H9 (cell line): ENCODE results near the gene TYK2. TPM values are rescaled to one million over a fixed set of nuclear protein-coding genes. Genes with fewer than 3 reads are reported as not detected.

ENCODE experiments used
- DNase-seq: peaks from one replicate; pipeline ENCODE4 v3.0.0-alpha.2; 2017
- H2AFZ ChIP-seq: one replicate; pipeline ENCODE4 v1.6.1; 2013; ENCODE audit warnings: mild to moderate bottlenecking, low read length, control low read depth, moderate library complexity
- H2AK5ac ChIP-seq: 2 replicates; pipeline ENCODE4 v1.6.1; 2013; ENCODE audit warnings: low read length, control low read depth, mixed read lengths; ENCODE audit not compliant: insufficient read length
- H2BK120ac ChIP-seq: one replicate; pipeline ENCODE4 v1.6.1; 2013; ENCODE audit warnings: low read depth, mild to moderate bottlenecking, low read length, control low read depth, inconsistent platforms; ENCODE audit not compliant: poor library complexity, severe bottlenecking
- H2BK12ac ChIP-seq: 2 replicates; pipeline ENCODE4 v1.6.1; 2013; ENCODE audit warnings: low read length, control low read depth, mixed read lengths, low read depth; ENCODE audit not compliant: insufficient read length
- H2BK15ac ChIP-seq: 2 replicates; pipeline ENCODE4 v1.6.1; 2013; ENCODE audit warnings: low read depth, low read length, control low read depth
- H2BK20ac ChIP-seq: one replicate; pipeline ENCODE4 v1.6.1; 2013; ENCODE audit warnings: low read depth, mild to moderate bottlenecking, low read length, control low read depth, inconsistent platforms; ENCODE audit not compliant: poor library complexity, severe bottlenecking
- H2BK5ac ChIP-seq: 2 replicates; pipeline ENCODE4 v1.6.1; 2013; ENCODE audit warnings: low read length, control low read depth, mixed read lengths; ENCODE audit not compliant: insufficient read length
- H3K14ac ChIP-seq: 2 replicates; pipeline ENCODE4 v1.6.1; 2013; ENCODE audit warnings: low read length, control low read depth; ENCODE audit not compliant: insufficient read depth
- H3K18ac ChIP-seq: 2 replicates; pipeline ENCODE4 v1.6.1; 2013; ENCODE audit warnings: low read depth, mild to moderate bottlenecking, mixed read lengths, low read length, control low read depth; ENCODE audit not compliant: insufficient read length
- H3K23ac ChIP-seq: 2 replicates; pipeline ENCODE4 v1.6.1; 2013; ENCODE audit warnings: low read length, control low read depth, mixed read lengths, low read depth; ENCODE audit not compliant: insufficient read length
- H3K23me2 ChIP-seq: 2 replicates; pipeline ENCODE4 v1.6.1; 2013; ENCODE audit warnings: low read depth, mild to moderate bottlenecking, mixed read lengths, low read length, control low read depth; ENCODE audit not compliant: insufficient read length, poor library complexity, severe bottlenecking
- H3K27ac ChIP-seq: 2 replicates; pipeline ENCODE4 v1.5.1; 2013; ENCODE audit warnings: low read length, control low read depth, mixed read lengths, low read depth; ENCODE audit not compliant: insufficient read length
- H3K27me3 ChIP-seq: 2 replicates; pipeline ENCODE4 v1.6.1; 2013; ENCODE audit warnings: low read length, control low read depth, inconsistent platforms; ENCODE audit not compliant: insufficient read depth
- H3K4ac ChIP-seq: 2 replicates; pipeline ENCODE4 v1.6.1; 2013; ENCODE audit warnings: low read depth, mild to moderate bottlenecking, control low read depth, inconsistent platforms, low read length, moderate library complexity
- H3K4me1 ChIP-seq: 2 replicates; pipeline ENCODE4 v1.6.1; 2013; ENCODE audit warnings: low read length, control low read depth, inconsistent platforms; ENCODE audit not compliant: insufficient read depth
- H3K4me2 ChIP-seq: 2 replicates; pipeline ENCODE4 v1.6.1; 2013; ENCODE audit warnings: low read length, control low read depth, mixed read lengths; ENCODE audit not compliant: insufficient read length, insufficient read depth
- H3K56ac ChIP-seq: 2 replicates; pipeline ENCODE4 v1.6.1; 2013; ENCODE audit warnings: low read depth, mild to moderate bottlenecking, mixed read lengths, low read length, control low read depth; ENCODE audit not compliant: insufficient read length
- H3K79me1 ChIP-seq: 2 replicates; pipeline ENCODE4 v1.6.1; 2013; ENCODE audit warnings: low read depth, mild to moderate bottlenecking, moderate library complexity, low read length, control low read depth, inconsistent platforms; ENCODE audit not compliant: insufficient read depth, poor library complexity, severe bottlenecking
- H3K79me2 ChIP-seq: 2 replicates; pipeline ENCODE4 v1.6.1; 2013; ENCODE audit warnings: low read length, control low read depth, inconsistent platforms; ENCODE audit not compliant: insufficient read depth
- H3K9ac ChIP-seq: 2 replicates; pipeline ENCODE4 v1.6.1; 2013; ENCODE audit warnings: low read length, control low read depth, mixed read lengths; ENCODE audit not compliant: insufficient read length; ENCODE audit errors: extremely low read depth
- H3K9me3 ChIP-seq: one replicate; pipeline ENCODE4 v1.6.1; 2013; ENCODE audit warnings: low read depth, low read length, inconsistent platforms; ENCODE audit not compliant: control insufficient read depth
- H3T11ph ChIP-seq: one replicate; pipeline ENCODE4 v1.6.1; 2013; ENCODE audit warnings: mild to moderate bottlenecking, low read length, control low read depth, inconsistent platforms
- H4K20me1 ChIP-seq: one replicate; pipeline ENCODE4 v1.6.1; 2013; ENCODE audit not compliant: control insufficient read depth, insufficient read length, insufficient read depth
- H4K5ac ChIP-seq: 2 replicates; pipeline ENCODE4 v1.6.1; 2013; ENCODE audit warnings: low read depth, mild to moderate bottlenecking, mixed read lengths, low read length, control low read depth; ENCODE audit not compliant: insufficient read length
- H4K8ac ChIP-seq: replicated peaks from 2 replicates; pipeline ENCODE4 v1.6.1; 2013; ENCODE audit warnings: low read length, control low read depth, mixed read lengths, low read depth; ENCODE audit not compliant: insufficient read length
- H4K91ac ChIP-seq: 2 replicates; pipeline ENCODE4 v1.6.1; 2013; ENCODE audit warnings: low read depth, mild to moderate bottlenecking, moderate library complexity, mixed read lengths, low read length, control low read depth; ENCODE audit not compliant: insufficient read length
- H3K27ac Mint-ChIP-seq, 3 experiments: 2 replicates in 2 of 3; 3 replicates in 1 of 3; pipeline ENCODE4 v1.8.0; 2020 to 2021; ENCODE audit warnings: mixed read lengths in 3 of 3, mild to moderate bottlenecking in 1 of 3, moderate library complexity in 1 of 3
- H3K27me3 Mint-ChIP-seq: 2 replicates; pipeline ENCODE4 v1.8.0; 2021; ENCODE audit warnings: low read depth, mild to moderate bottlenecking, moderate library complexity, mixed read lengths
- H3K36me3 Mint-ChIP-seq, 3 experiments: 2 replicates in 2 of 3; 3 replicates in 1 of 3; pipeline ENCODE4 v1.8.0; 2020 to 2021; ENCODE audit warnings: low read depth in 3 of 3, mixed read lengths in 3 of 3; ENCODE audit not compliant: insufficient read depth in 1 of 3
- H3K4me1 Mint-ChIP-seq, 2 experiments: 2 replicates each; pipeline ENCODE4 v1.8.0; 2020; ENCODE audit warnings: mixed read lengths in 2 of 2
- H3K4me3 Mint-ChIP-seq, 2 experiments: 2 replicates in 1 of 2; 3 replicates in 1 of 2; pipeline ENCODE4 v1.8.0; 2020 to 2021; ENCODE audit warnings: mild to moderate bottlenecking in 2 of 2, mixed read lengths in 2 of 2, moderate library complexity in 1 of 2
- H3K9me3 Mint-ChIP-seq, 2 experiments: 2 replicates in 1 of 2; 3 replicates in 1 of 2; pipeline ENCODE4 v1.8.0; 2020; ENCODE audit warnings: mild to moderate bottlenecking in 2 of 2, mixed read lengths in 2 of 2, moderate library complexity in 1 of 2
- WGBS: extraction: QIAGEN DNeasy Blood & Tissue Kit; methylation state at CpG from one replicate; pipeline ENCODE4 v1.1.7; 2013; ENCODE audit warnings: missing lambda C conversion rate, low lambda C conversion rate, mixed read lengths; ENCODE audit not compliant: insufficient read length; ENCODE audit errors: extremely low coverage; 5-methylcytosine and 5-hydroxymethylcytosine counted together
- total RNA-seq: library from RNA; stranded (reverse); gene quantifications from 2 replicates; pipeline ENCODE4 v1.2.1, GENCODE V29; 2021
- TF ChIP-seq, protein P1 (sequence below): fragments of 200-600 bp; sonication (generic); conservative IDR thresholded peaks from 3 replicates; pipeline ENCODE4 v1.8.0; 2021; ENCODE audit warnings: antibody characterized with exemption, mild to moderate bottlenecking

TYK2 gene
- total RNA-seq, 1 experiment from 2014 or later: 61.4 TPM

DNA sequence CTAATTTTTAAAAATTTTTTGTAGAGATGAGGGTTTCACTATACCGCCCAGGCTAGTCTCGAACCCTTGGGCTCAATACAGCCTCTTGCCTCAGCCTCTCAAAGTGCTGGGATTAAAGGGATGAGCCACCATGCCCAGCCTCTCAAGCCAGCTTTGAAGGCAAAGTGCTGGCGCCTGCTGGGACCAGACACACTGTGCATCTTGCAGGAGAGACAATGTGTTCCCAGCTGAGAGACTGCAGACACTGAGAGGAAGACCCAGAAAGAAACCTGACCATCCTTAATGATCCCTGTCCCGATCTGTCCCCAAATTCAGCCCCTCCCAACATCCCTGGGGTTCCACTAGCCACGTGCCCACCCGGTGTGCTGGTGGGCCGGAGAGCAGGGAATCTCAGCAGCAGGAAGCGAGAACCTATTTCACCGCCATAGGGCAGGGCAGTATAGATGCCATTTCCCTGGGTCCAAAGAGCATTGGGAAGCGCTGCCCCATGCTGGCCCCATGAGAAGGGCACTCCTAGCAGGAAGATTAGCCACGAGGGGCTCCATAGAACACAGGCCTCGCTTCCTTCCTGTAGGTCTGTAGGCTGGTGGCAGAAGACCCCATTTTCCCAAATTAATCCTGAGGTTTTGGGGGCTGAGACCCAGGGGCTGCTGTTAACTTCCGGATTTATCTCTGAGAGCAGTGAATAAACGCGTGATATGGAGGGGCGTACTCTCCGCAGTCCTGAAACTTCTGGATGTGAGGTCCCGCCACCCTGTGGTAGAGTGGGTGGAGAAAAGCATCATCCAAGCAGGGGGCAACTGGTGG, 48.0 kb downstream of the TYK2 start:
- H3K27ac ChIP-seq: no peak overlapping the region
- no peak overlapping the region for H3K18ac ChIP-seq
- H3T11ph ChIP-seq: no peak overlapping the region
- H3K4ac ChIP-seq: no peak overlapping the region
- H2AFZ ChIP-seq: no peak overlapping the region
- peaks cover 24% of the 10 kb centered on the region for H3K23me2 ChIP-seq
- Mint-ChIP-seq H3K27ac (peak overlapping the region; percentile 96 to 98 (median 97)), H3K9me3 (no peaks in the 10 kb centered on the region; a peak in 1 of 5 replicates), H3K4me1 (peaks cover 18 to 21% of the 10 kb centered on the region in 2 experiments), H3K36me3 (peaks cover 14 to 41% (median 31%) of the 10 kb centered on the region in 3 experiments; a peak in 6 of 7 replicates), H3K27me3 (no peaks in the 10 kb centered on the region; the same call in 1 of the 2 replicates), H3K4me3 (peak overlapping the region; percentile 95 to 96)
- H3K27me3 ChIP-seq: no peaks in the 10 kb centered on the region; the same call in 1 of the 2 replicates
- no peak overlapping the region for H3K23ac ChIP-seq
- no peak overlapping the region for H2BK5ac ChIP-seq
- no peak overlapping the region for H4K8ac ChIP-seq
- H3K79me1 ChIP-seq: peaks cover 4% of the 10 kb centered on the region
- peak overlapping the region; percentile 98 for H3K4me2 ChIP-seq
- no peak overlapping the region for H2BK120ac ChIP-seq
- no peak overlapping the region for H4K91ac ChIP-seq
- no peak overlapping the region for H2AK5ac ChIP-seq
- no peak overlapping the region for H2BK12ac ChIP-seq
- no peak overlapping the region for H4K5ac ChIP-seq
- peak overlapping the region; percentile 62 for H3K9ac ChIP-seq
- WGBS: no CpG with 5 or more reads among the region's 18 CpGs
- no peak overlapping the region for H3K56ac ChIP-seq
- no peak overlapping the region for H2BK20ac ChIP-seq
- H3K79me2 ChIP-seq: peaks cover 8% of the 10 kb centered on the region; the same call in 1 of the 2 replicates
- H3K4me1 ChIP-seq: no peaks in the 10 kb centered on the region
- TF ChIP-seq, protein P1, sequence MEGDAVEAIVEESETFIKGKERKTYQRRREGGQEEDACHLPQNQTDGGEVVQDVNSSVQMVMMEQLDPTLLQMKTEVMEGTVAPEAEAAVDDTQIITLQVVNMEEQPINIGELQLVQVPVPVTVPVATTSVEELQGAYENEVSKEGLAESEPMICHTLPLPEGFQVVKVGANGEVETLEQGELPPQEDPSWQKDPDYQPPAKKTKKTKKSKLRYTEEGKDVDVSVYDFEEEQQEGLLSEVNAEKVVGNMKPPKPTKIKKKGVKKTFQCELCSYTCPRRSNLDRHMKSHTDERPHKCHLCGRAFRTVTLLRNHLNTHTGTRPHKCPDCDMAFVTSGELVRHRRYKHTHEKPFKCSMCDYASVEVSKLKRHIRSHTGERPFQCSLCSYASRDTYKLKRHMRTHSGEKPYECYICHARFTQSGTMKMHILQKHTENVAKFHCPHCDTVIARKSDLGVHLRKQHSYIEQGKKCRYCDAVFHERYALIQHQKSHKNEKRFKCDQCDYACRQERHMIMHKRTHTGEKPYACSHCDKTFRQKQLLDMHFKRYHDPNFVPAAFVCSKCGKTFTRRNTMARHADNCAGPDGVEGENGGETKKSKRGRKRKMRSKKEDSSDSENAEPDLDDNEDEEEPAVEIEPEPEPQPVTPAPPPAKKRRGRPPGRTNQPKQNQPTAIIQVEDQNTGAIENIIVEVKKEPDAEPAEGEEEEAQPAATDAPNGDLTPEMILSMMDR: no peak
- no peak overlapping the region for H2BK15ac ChIP-seq
- DNase-seq: no peak
- no peaks in the 10 kb centered on the region for H4K20me1 ChIP-seq
- H3K9me3 ChIP-seq: no peaks in the 10 kb centered on the region
- H3K14ac ChIP-seq: peak overlapping the region; percentile 48; the same call in 1 of the 2 replicates
